Common myeloid progenitor, CD34-positive (primary cell): ENCODE results near the gene GCSH.
A peak's percentile ranks its signal among the peaks of the same experiment; 100 is the strongest.

Experiments
- CTCF ChIA-PET: fragments of 350-600 bp; sonication (Branson Sonifier 250); formaldehyde crosslinking; loops from one replicate; lab custom pipeline; 2021; ENCODE audit warnings: antibody characterized with exemption; lab: Charles Lee
- POLR2A ChIA-PET: fragments of 350-600 bp; sonication (Branson Sonifier 250); formaldehyde crosslinking; loops from one replicate; lab custom pipeline; 2021; ENCODE audit warnings: antibody characterized with exemption; lab: Charles Lee
- DNase-seq, 3 donors: peaks; one replicate each; pipeline versions ENCODE4 v3.0.0 to v3.0.0-alpha.2; 2013
- H3K27ac ChIP-seq, 2 experiments: 1 replicate in 1 of 2; 2 replicates in 1 of 2; pipeline ENCODE4 v1.7.0; 2013; ENCODE audit warnings: inconsistent platforms in 2 of 2, low read length in 2 of 2, mild to moderate bottlenecking in 2 of 2, low read depth in 1 of 2, moderate library complexity in 1 of 2; ENCODE audit not compliant: severe bottlenecking in 2 of 2, insufficient read depth in 1 of 2, poor library complexity in 1 of 2
- H3K27me3 ChIP-seq, 5 experiments: replicated peaks in 2 of 5; 1 replicate in 3 of 5; 2 replicates in 2 of 5; pipeline versions ENCODE4 v1.6.1 to v1.7.0; 2013; ENCODE audit warnings: low read length in 4 of 5, mild to moderate bottlenecking in 2 of 5, moderate library complexity in 2 of 5, inconsistent platforms in 1 of 5; ENCODE audit not compliant: insufficient read depth in 5 of 5, control insufficient read depth in 4 of 5
- H3K36me3 ChIP-seq, 4 experiments: 1 replicate in 2 of 4; 2 replicates in 2 of 4; pipeline versions ENCODE4 v1.6.1 to v1.7.0; 2013; ENCODE audit warnings: low read length in 3 of 4, control low read depth in 1 of 4, mild to moderate bottlenecking in 1 of 4; ENCODE audit not compliant: control insufficient read depth in 4 of 4, insufficient read depth in 4 of 4
- H3K4me1 ChIP-seq, 4 experiments: 1 replicate in 3 of 4; 2 replicates in 1 of 4; pipeline versions ENCODE4 v1.6.1 to v1.7.1; 2013; ENCODE audit warnings: low read length in 3 of 4, mild to moderate bottlenecking in 3 of 4, control low read depth in 1 of 4, inconsistent platforms in 1 of 4, moderate library complexity in 1 of 4; ENCODE audit not compliant: control insufficient read depth in 4 of 4, insufficient read depth in 4 of 4; ENCODE audit errors: control extremely low read depth in 1 of 4
- H3K4me3 ChIP-seq, 7 experiments: 1 replicate in 4 of 7; 2 replicates in 3 of 7; pipeline versions ENCODE4 v1.5.1 to v1.7.0; 2013; ENCODE audit warnings: mild to moderate bottlenecking in 7 of 7, low read length in 6 of 7, moderate library complexity in 6 of 7, inconsistent platforms in 2 of 7, low read depth in 2 of 7, control low read depth in 1 of 7; ENCODE audit not compliant: insufficient read depth in 4 of 7, control insufficient read depth in 1 of 7; ENCODE audit errors: extremely low read depth in 1 of 7
- H3K9me3 ChIP-seq, 5 experiments: 1 replicate in 4 of 5; 2 replicates in 1 of 5; pipeline versions ENCODE4 v1.6.1 to v1.7.1; 2013; ENCODE audit warnings: low read length in 4 of 5, mild to moderate bottlenecking in 2 of 5, inconsistent platforms in 1 of 5, low read depth in 1 of 5, moderate library complexity in 1 of 5; ENCODE audit not compliant: control insufficient read depth in 4 of 5, insufficient read depth in 2 of 5; ENCODE audit errors: control extremely low read depth in 1 of 5
- WGBS: methylation state at CpG from one replicate; pipeline ENCODE4 v1.1.5; 2013; ENCODE audit not compliant: insufficient coverage; 5-methylcytosine and 5-hydroxymethylcytosine counted together

Gene GCSH

GRCh38 chr16:81053761-81054160, 42.4 kb downstream of the GCSH start:
- Histone ChIP-seq H3K4me1 (no peaks in the 10 kb centered on the region), H3K9me3 (peaks cover 0 to 11% (median 3%) of the 10 kb centered on the region in 5 experiments), H3K4me3 (no peak overlapping the region), H3K27me3 (no peaks in the 10 kb centered on the region), H3K27ac (no peak overlapping the region), H3K36me3 (no peaks in the 10 kb centered on the region)
- ChIA-PET POLR2A (no interaction called here), CTCF (no interaction called here)
- no peak for DNase-seq
- whole genome bisulfite sequencing = 95% methylated on average over 9 of the region's 11 CpGs

- Histone ChIP-seq H3K27me3 (no peaks in the 10 kb centered on the region), H3K9me3 (peaks cover 0 to 1% (median under 1%) of the 10 kb centered on the region in 5 experiments), H3K4me3 (no peak overlapping the region), H3K36me3 (peaks cover 20 to 58% (median 40%) of the 10 kb centered on the region in 4 experiments), H3K27ac (no peak overlapping the region), H3K4me1 (peaks cover 0 to 2% (median 0%) of the 10 kb centered on the region in 4 experiments)
- ChIA-PET POLR2A (no interaction called here), CTCF (no interaction called here)
- 100% methylated on average over 1 of the region's 2 CpGs for WGBS
- DNase-seq = no peak
These were observed 53.4 kb downstream of the GCSH start for GRCh38 chr16:81042821-81043220.

- no peaks in the 10 kb centered on the region for H3K9me3 ChIP-seq
- POLR2A ChIA-PET = no interaction called here
- no peak for DNase-seq
- 100% methylated on average over 4 of the region's 4 CpGs for WGBS
- H3K4me3 ChIP-seq = no peak overlapping the region
- H3K27me3 ChIP-seq = no peaks in the 10 kb centered on the region
- H3K4me1 ChIP-seq = peaks cover 0 to 10% (median 5%) of the 10 kb centered on the region in 4 experiments
- CTCF ChIA-PET = no interaction called here
- no peak overlapping the region for H3K27ac ChIP-seq
- peaks cover 20 to 58% (median 40%) of the 10 kb centered on the region in 4 experiments for H3K36me3 ChIP-seq
These were observed 54.5 kb downstream of the GCSH start for GRCh38 chr16:81041696-81042095.

GRCh38 chr16:81040842-81041241, 55.4 kb downstream of the GCSH start:
- WGBS = 97% methylated on average over 4 of the region's 5 CpGs
- Histone ChIP-seq H3K9me3 (no peaks in the 10 kb centered on the region), H3K4me1 (peaks cover 0 to 14% (median 10%) of the 10 kb centered on the region in 4 experiments), H3K36me3 (peaks cover 20 to 51% (median 38%) of the 10 kb centered on the region in 4 experiments), H3K27me3 (no peaks in the 10 kb centered on the region), H3K27ac (peak overlapping the region in 1 of 2 experiments; percentile 16), H3K4me3 (no peak overlapping the region)
- no peak for DNase-seq
- ChIA-PET POLR2A (no interaction called here), CTCF (no interaction called here)

- WGBS = no CpG with 5 or more reads among the region's 2 CpGs
- peaks cover 0 to 17% (median 11%) of the 10 kb centered on the region in 4 experiments for H3K4me1 ChIP-seq
- no peak overlapping the region for H3K4me3 ChIP-seq
- POLR2A ChIA-PET = no interaction called here
- CTCF ChIA-PET = no interaction called here
- H3K36me3 ChIP-seq = peaks cover 20 to 48% (median 34%) of the 10 kb centered on the region in 4 experiments
- H3K27ac ChIP-seq = peak overlapping the region in 1 of 2 experiments; percentile 29
- H3K9me3 ChIP-seq = no peaks in the 10 kb centered on the region
- no peak for DNase-seq
- no peaks in the 10 kb centered on the region for H3K27me3 ChIP-seq
These were observed 56.1 kb downstream of the GCSH start for GRCh38 chr16:81040131-81040530.

- DNase-seq = peak; percentile 10 to 69 (median 54)
- Histone ChIP-seq H3K4me1 (peaks cover 0 to 17% (median 11%) of the 10 kb centered on the region in 4 experiments), H3K36me3 (peaks cover 3 to 28% (median 8%) of the 10 kb centered on the region in 4 experiments), H3K9me3 (no peaks in the 10 kb centered on the region), H3K27me3 (no peaks in the 10 kb centered on the region), H3K4me3 (peak overlapping the region in 6 of 7 experiments; percentile 74 to 89 (median 82)), H3K27ac (peak overlapping the region in 1 of 2 experiments; percentile 66)
- CTCF ChIA-PET = interaction anchor here (1.1 to 3.3 kb wide), 8 partner anchors 10 to 88 kb away, joined by 3 to 20 read pairs (median 5); partner anchors contain the start of genes C16orf46, CENPN and CMC2
- POLR2A ChIA-PET = interaction anchor here (0.7 kb wide), 1 partner anchor 26 kb away, joined by 6 read pairs; no protein-coding TSS in a partner anchor
- 47% methylated on average over 4 of the region's 10 CpGs for WGBS
These were observed 59.3 kb downstream of the GCSH start for GRCh38 chr16:81036751-81037350.
